ENCODE measurements around the gene DROSHA. TPM values are rescaled to one million over a fixed set of nuclear protein-coding genes. Genes with fewer than 3 reads are reported as not detected.
A peak's percentile ranks its signal among the peaks of the same experiment; 100 is the strongest.

DROSHA gene
- total RNA-seq, 1 experiment from 2014 or later: 57.7 TPM

GRCh38 chr5:31381299-31381698 lies 150.6 kb downstream of the DROSHA start:
- CTCF ChIA-PET: no interaction called here
- Mint-ChIP-seq H3K4me3 (ENCODE audit: unreplicated experiment) (no peak overlapping the region), H3K9me3 (ENCODE audit: unreplicated experiment) (no peaks in the 10 kb centered on the region), H3K4me1 (ENCODE audit: insufficient read depth, unreplicated experiment) (peaks cover 5% of the 10 kb centered on the region), H3K36me3 (ENCODE audit: insufficient read depth, unreplicated experiment) (no peaks in the 10 kb centered on the region), H3K27me3 (ENCODE audit: insufficient read depth, unreplicated experiment) (no peaks in the 10 kb centered on the region), H3K27ac (ENCODE audit: low read depth, unreplicated experiment) (no peak overlapping the region)
- DNase-seq (ENCODE audit: unreplicated experiment): no peak
- POLR2A ChIA-PET: no interaction called here
- no peak for TF ChIP-seq CTCF (IDR thresholded peaks at IDR 0.05; ENCODE audit: unreplicated experiment)
- intact Hi-C loops (cut with micrococcal nuclease): loop anchor here (10.0 kb wide), 1 partner anchor 1666 kb away; no protein-coding TSS in a partner anchor
- no TSS peak for BruUV-seq (replicated peaks)

GRCh38 chr5:31380049-31380448 lies 151.8 kb downstream of the DROSHA start:
- POLR2A ChIA-PET: no interaction called here

GRCh38 chr5:31378838-31379237 lies 153.1 kb downstream of the DROSHA start:
- intact Hi-C loops (cut with micrococcal nuclease): no loop called here
- H3K27me3 Mint-ChIP-seq (ENCODE audit: insufficient read depth, unreplicated experiment): no peaks in the 10 kb centered on the region
- ChIA-PET POLR2A (interaction anchor here (0.6 kb wide), 1 partner anchor 262 kb away, joined by 3 read pairs; no protein-coding TSS in a partner anchor), CTCF (no interaction called here)
- BruUV-seq (replicated peaks): no TSS peak
- no peak overlapping the region for H3K4me3 Mint-ChIP-seq (ENCODE audit: unreplicated experiment)
- H3K36me3 Mint-ChIP-seq (ENCODE audit: insufficient read depth, unreplicated experiment): no peaks in the 10 kb centered on the region
- no peaks in the 10 kb centered on the region for H3K9me3 Mint-ChIP-seq (ENCODE audit: unreplicated experiment)
- DNase-seq (ENCODE audit: unreplicated experiment): peak; percentile 28
- TF ChIP-seq CTCF (IDR thresholded peaks at IDR 0.05; ENCODE audit: unreplicated experiment): no peak
- H3K4me1 Mint-ChIP-seq (ENCODE audit: insufficient read depth, unreplicated experiment): peaks cover 5% of the 10 kb centered on the region
- H3K27ac Mint-ChIP-seq (ENCODE audit: low read depth, unreplicated experiment): no peak overlapping the region

More at GRCh38 chr5:31380049-31380448, 151.8 kb downstream of the DROSHA start:
- DNase-seq (ENCODE audit: unreplicated experiment): no peak
- intact Hi-C loops (cut with micrococcal nuclease): loop anchor here (10.0 kb wide), 1 partner anchor 1665 kb away; no protein-coding TSS in a partner anchor
- no TSS peak for BruUV-seq (replicated peaks)
- Mint-ChIP-seq H3K4me3 (ENCODE audit: unreplicated experiment) (no peak overlapping the region), H3K36me3 (ENCODE audit: insufficient read depth, unreplicated experiment) (no peaks in the 10 kb centered on the region), H3K27ac (ENCODE audit: low read depth, unreplicated experiment) (no peak overlapping the region), H3K27me3 (ENCODE audit: insufficient read depth, unreplicated experiment) (no peaks in the 10 kb centered on the region), H3K9me3 (ENCODE audit: unreplicated experiment) (no peaks in the 10 kb centered on the region), H3K4me1 (ENCODE audit: insufficient read depth, unreplicated experiment) (peaks cover 5% of the 10 kb centered on the region)
- CTCF ChIA-PET: no interaction called here
- no peak for TF ChIP-seq CTCF (IDR thresholded peaks at IDR 0.05; ENCODE audit: unreplicated experiment)

GRCh38 chr5:31378136-31378535 lies 153.8 kb downstream of the DROSHA start:
- peaks cover 5% of the 10 kb centered on the region for H3K4me1 Mint-ChIP-seq (ENCODE audit: insufficient read depth, unreplicated experiment)
- no peak overlapping the region for H3K4me3 Mint-ChIP-seq (ENCODE audit: unreplicated experiment)
- no peaks in the 10 kb centered on the region for H3K27me3 Mint-ChIP-seq (ENCODE audit: insufficient read depth, unreplicated experiment)
- no TSS peak for BruUV-seq (replicated peaks)
- DNase-seq (ENCODE audit: unreplicated experiment): no peak
- ChIA-PET POLR2A (no interaction called here), CTCF (no interaction called here)
- H3K36me3 Mint-ChIP-seq (ENCODE audit: insufficient read depth, unreplicated experiment): no peaks in the 10 kb centered on the region
- H3K9me3 Mint-ChIP-seq (ENCODE audit: unreplicated experiment): no peaks in the 10 kb centered on the region
- H3K27ac Mint-ChIP-seq (ENCODE audit: low read depth, unreplicated experiment): no peak overlapping the region
- no peak for TF ChIP-seq CTCF (IDR thresholded peaks at IDR 0.05; ENCODE audit: unreplicated experiment)
- intact Hi-C loops (cut with micrococcal nuclease): no loop called here

All from MCF 10A (cell line).